Measurements from ENCODE around the gene MTX2. TPM values are rescaled to one million over a fixed set of nuclear protein-coding genes. Genes with fewer than 3 reads are reported as not detected.

The MTX2 gene
- total and polyA plus RNA-seq, 2 experiments from 2014 or later = 38.6 to 54.8 TPM

DNA sequence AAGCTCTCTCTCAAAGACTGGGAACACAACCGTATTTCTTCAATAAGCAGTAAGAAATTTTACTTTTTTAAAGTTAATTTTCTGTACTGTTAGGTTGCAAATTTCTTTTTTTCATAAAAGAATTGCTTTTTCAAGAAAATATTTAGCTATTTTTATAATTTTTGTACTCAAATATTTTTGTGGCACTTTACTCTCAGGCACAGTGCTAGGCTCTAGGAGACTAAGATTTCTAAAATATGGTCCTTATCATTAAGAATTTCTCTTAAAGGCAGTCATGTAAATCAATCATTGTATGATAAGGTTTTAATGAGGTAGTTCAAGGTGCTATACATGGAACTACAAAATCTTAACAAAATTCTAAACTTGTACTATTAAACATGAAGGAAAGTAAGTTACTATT lies 61.4 kb downstream of the MTX2 start:
- Histone ChIP-seq H3K27ac (no peak overlapping the region), H3K4me3 (no peak overlapping the region), H3K4me1 (ENCODE audit: insufficient read depth) (no peaks in the 10 kb centered on the region), H3K79me2 (no peaks in the 10 kb centered on the region), H3K36me3 (replicated peaks; ENCODE audit: insufficient read depth, low read depth) (no peaks in the 10 kb centered on the region), H4K20me1 (ENCODE audit: insufficient read depth, poor library complexity, severe bottlenecking) (no peaks in the 10 kb centered on the region), H3K27me3 (no peaks in the 10 kb centered on the region), H2AFZ (no peak overlapping the region), H3K9me2 (replicated peaks; ENCODE audit: insufficient read depth) (no peaks in the 10 kb centered on the region), H3K4me2 (no peak overlapping the region), H3K9me3 (ENCODE audit: low read depth) (no peaks in the 10 kb centered on the region)
- WGBS (ENCODE audit: low lambda C conversion rate, missing lambda C conversion rate) = 100% methylated on average over 1 of the region's 1 CpG
- TF ChIP-seq, protein P1, sequence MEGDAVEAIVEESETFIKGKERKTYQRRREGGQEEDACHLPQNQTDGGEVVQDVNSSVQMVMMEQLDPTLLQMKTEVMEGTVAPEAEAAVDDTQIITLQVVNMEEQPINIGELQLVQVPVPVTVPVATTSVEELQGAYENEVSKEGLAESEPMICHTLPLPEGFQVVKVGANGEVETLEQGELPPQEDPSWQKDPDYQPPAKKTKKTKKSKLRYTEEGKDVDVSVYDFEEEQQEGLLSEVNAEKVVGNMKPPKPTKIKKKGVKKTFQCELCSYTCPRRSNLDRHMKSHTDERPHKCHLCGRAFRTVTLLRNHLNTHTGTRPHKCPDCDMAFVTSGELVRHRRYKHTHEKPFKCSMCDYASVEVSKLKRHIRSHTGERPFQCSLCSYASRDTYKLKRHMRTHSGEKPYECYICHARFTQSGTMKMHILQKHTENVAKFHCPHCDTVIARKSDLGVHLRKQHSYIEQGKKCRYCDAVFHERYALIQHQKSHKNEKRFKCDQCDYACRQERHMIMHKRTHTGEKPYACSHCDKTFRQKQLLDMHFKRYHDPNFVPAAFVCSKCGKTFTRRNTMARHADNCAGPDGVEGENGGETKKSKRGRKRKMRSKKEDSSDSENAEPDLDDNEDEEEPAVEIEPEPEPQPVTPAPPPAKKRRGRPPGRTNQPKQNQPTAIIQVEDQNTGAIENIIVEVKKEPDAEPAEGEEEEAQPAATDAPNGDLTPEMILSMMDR (IDR thresholded peaks at IDR 0.05; ENCODE audit: poor library complexity) = no peak
- no peak for TF ChIP-seq EZH2phosphoT487 (IDR thresholded peaks at IDR 0.05; ENCODE audit: low read depth, severe bottlenecking, unreplicated experiment)
- no peak for TF ChIP-seq EZH2 (IDR thresholded peaks at IDR 0.05; ENCODE audit: borderline replicate concordance)
- DNase-seq (ENCODE audit: low spot score) = no peak

DNA sequence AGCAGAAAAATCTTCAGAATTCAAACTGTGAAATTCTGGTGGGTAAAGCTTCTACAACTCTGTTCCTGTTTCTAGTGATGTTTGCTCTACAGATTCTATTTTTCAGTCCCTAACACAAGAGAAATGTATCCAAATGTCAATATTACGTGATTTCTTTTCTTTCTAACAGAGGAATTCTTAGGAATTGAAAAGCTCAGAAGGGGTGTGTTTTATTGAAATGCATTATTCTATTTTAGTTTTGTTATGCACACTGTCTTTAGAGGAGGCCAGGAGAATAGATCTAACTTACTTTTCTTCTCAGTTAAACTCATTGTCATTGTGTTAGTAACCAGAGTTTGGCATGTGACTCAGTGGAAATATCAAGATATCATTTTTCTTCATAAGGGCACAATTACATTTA lies 62.4 kb downstream of the MTX2 start:
- H3K4me2 ChIP-seq = no peak overlapping the region
- no peaks in the 10 kb centered on the region for H3K9me2 ChIP-seq (replicated peaks; ENCODE audit: insufficient read depth)
- H3K36me3 ChIP-seq (replicated peaks; ENCODE audit: insufficient read depth, low read depth) = no peaks in the 10 kb centered on the region
- no peaks in the 10 kb centered on the region for H4K20me1 ChIP-seq (ENCODE audit: insufficient read depth, poor library complexity, severe bottlenecking)
- no peaks in the 10 kb centered on the region for H3K9me3 ChIP-seq (ENCODE audit: low read depth)
- H3K27me3 ChIP-seq = no peaks in the 10 kb centered on the region
- H3K4me1 ChIP-seq (ENCODE audit: insufficient read depth) = no peaks in the 10 kb centered on the region
- H3K27ac ChIP-seq = no peak overlapping the region
- DNase-seq (ENCODE audit: low spot score) = no peak
- no peak overlapping the region for H3K4me3 ChIP-seq
- H3K79me2 ChIP-seq = no peaks in the 10 kb centered on the region
- no peak for TF ChIP-seq EZH2 (IDR thresholded peaks at IDR 0.05; ENCODE audit: borderline replicate concordance)
- TF ChIP-seq, protein P1 (IDR thresholded peaks at IDR 0.05; ENCODE audit: poor library complexity) = no peak
- no peak overlapping the region for H2AFZ ChIP-seq
- WGBS (ENCODE audit: low lambda C conversion rate, missing lambda C conversion rate) = 100% methylated on average over 1 of the region's 1 CpG

DNA sequence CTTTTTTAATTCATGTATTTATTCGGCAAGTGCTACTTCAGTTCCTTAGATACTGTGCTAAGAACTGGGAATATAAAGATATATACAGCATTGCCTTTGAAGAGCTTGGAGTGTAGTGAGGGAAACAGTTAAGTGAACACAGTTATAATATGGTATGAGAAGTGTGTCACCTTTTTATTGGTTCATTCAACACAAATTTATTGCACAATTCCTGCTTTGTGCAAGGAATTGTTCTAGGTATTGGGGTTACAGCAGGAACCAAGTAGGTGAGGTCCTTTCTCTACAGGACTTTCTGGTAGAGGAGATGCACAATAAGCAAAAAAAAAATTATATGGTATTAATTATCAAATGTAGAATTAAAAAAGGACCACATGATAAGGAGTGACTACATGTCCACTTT lies 65.5 kb downstream of the MTX2 start:
- Histone ChIP-seq H3K4me1 (ENCODE audit: insufficient read depth) (no peaks in the 10 kb centered on the region), H4K20me1 (ENCODE audit: insufficient read depth, poor library complexity, severe bottlenecking) (no peaks in the 10 kb centered on the region), H3K27ac (no peak overlapping the region), H3K4me3 (no peak overlapping the region), H3K9me2 (replicated peaks; ENCODE audit: insufficient read depth) (no peaks in the 10 kb centered on the region), H2AFZ (no peak overlapping the region), H3K36me3 (replicated peaks; ENCODE audit: insufficient read depth, low read depth) (no peaks in the 10 kb centered on the region), H3K4me2 (no peak overlapping the region), H3K9me3 (ENCODE audit: low read depth) (no peaks in the 10 kb centered on the region), H3K27me3 (no peaks in the 10 kb centered on the region), H3K79me2 (no peaks in the 10 kb centered on the region)
- DNase-seq (ENCODE audit: low spot score) = no peak
- 90% methylated on average over 1 of the region's 1 CpG for WGBS (ENCODE audit: low lambda C conversion rate, missing lambda C conversion rate)
- TF ChIP-seq EZH2 (IDR thresholded peaks at IDR 0.05; ENCODE audit: borderline replicate concordance) (no peak), EZH2phosphoT487 (IDR thresholded peaks at IDR 0.05; ENCODE audit: low read depth, severe bottlenecking, unreplicated experiment) (no peak)
- TF ChIP-seq, protein P1 (IDR thresholded peaks at IDR 0.05; ENCODE audit: poor library complexity) = no peak

DNA sequence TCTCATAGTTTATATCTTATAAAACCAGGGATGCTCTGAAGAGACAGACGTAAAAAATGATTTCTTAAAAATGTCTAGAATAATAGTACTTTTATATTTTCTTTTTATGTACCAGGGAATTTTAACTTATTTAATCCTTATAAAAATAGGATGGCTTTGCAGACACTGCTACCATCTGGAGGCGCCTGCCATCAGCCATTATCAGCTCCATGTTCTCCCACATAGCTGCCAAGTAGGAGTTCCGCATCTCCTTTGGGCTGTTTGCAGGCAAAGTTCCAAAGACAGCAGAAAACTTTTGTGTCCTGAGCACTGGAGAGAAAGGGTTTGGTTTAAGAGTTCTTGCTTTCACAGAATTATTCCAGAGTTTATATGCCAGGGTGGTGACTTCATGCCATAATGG lies 69.2 kb downstream of the MTX2 start:
- H3K4me2 ChIP-seq = no peak overlapping the region
- H3K27me3 ChIP-seq = no peaks in the 10 kb centered on the region
- H3K79me2 ChIP-seq = no peaks in the 10 kb centered on the region
- H3K4me1 ChIP-seq (ENCODE audit: insufficient read depth) = no peaks in the 10 kb centered on the region
- H3K4me3 ChIP-seq = no peak overlapping the region
- H3K9me3 ChIP-seq (ENCODE audit: low read depth) = no peaks in the 10 kb centered on the region
- no peaks in the 10 kb centered on the region for H4K20me1 ChIP-seq (ENCODE audit: insufficient read depth, poor library complexity, severe bottlenecking)
- TF ChIP-seq, protein P1 (IDR thresholded peaks at IDR 0.05; ENCODE audit: poor library complexity) = no peak
- no peak for TF ChIP-seq EZH2phosphoT487 (IDR thresholded peaks at IDR 0.05; ENCODE audit: low read depth, severe bottlenecking, unreplicated experiment)
- TF ChIP-seq EZH2 (IDR thresholded peaks at IDR 0.05; ENCODE audit: borderline replicate concordance) = no peak
- no peaks in the 10 kb centered on the region for H3K36me3 ChIP-seq (replicated peaks; ENCODE audit: insufficient read depth, low read depth)
- no peak for DNase-seq (ENCODE audit: low spot score)
- H3K9me2 ChIP-seq (replicated peaks; ENCODE audit: insufficient read depth) = no peaks in the 10 kb centered on the region
- no peak overlapping the region for H3K27ac ChIP-seq
- H2AFZ ChIP-seq = no peak overlapping the region
- 88% methylated on average over 3 of the region's 3 CpGs for WGBS (ENCODE audit: low lambda C conversion rate, missing lambda C conversion rate)

Measured in hepatocyte (in vitro differentiated cells).